ENCODE data around the gene TCHH.
"Not testable (repeated sequence)": the region's sequence is repeated elsewhere in the genome, so short reads cannot be mapped to it uniquely, and the experiment has no call there.

Gene TCHH

GRCh38 chr1:152107031-152107983, 7.9 kb downstream of the TCHH start:
- FAIRE-seq (no peak), DNase-seq (ENCODE audit: insufficient read length, low spot score) (no peak)
- TF ChIP-seq CTCF (IDR thresholded peaks at IDR 0.05; ENCODE audit: insufficient read depth, missing control alignments) = no peak

- no peak for DNase-seq (ENCODE audit: insufficient read length, low spot score)
- TF ChIP-seq CTCF (IDR thresholded peaks at IDR 0.05; ENCODE audit: insufficient read depth, missing control alignments) = no peak
- no peak for FAIRE-seq
Measured at GRCh38 chr1:152104854-152105253, 10.4 kb downstream of the TCHH start.

GRCh38 chr1:152096931-152097330, 18.3 kb downstream of the TCHH start:
- TF ChIP-seq CTCF (IDR thresholded peaks at IDR 0.05; ENCODE audit: insufficient read depth, missing control alignments) = no peak
- FAIRE-seq (no peak), DNase-seq (ENCODE audit: insufficient read length, low spot score) (no peak)

- FAIRE-seq = no peak
- TF ChIP-seq CTCF (IDR thresholded peaks at IDR 0.05; ENCODE audit: insufficient read depth, missing control alignments) = no peak
- DNase-seq (ENCODE audit: insufficient read length, low spot score) = no peak
Measured at GRCh38 chr1:152089014-152089674, 26.1 kb downstream of the TCHH start, which contains the start of gene TCHHL1. Gene TCHHL1 (minus strand): TSS chr1:152089064. CDS start chr1:152088143, 921 bp downstream.

- DNase-seq (ENCODE audit: insufficient read length, low spot score) = no peak
- FAIRE-seq = no peak
- TF ChIP-seq CTCF (IDR thresholded peaks at IDR 0.05; ENCODE audit: insufficient read depth, missing control alignments) = no peak
Measured at GRCh38 chr1:152086760-152087159, 28.5 kb downstream of the TCHH start.

- no peak for TF ChIP-seq CTCF (IDR thresholded peaks at IDR 0.05; ENCODE audit: insufficient read depth, missing control alignments)
- no peak for FAIRE-seq
- no peak for DNase-seq (ENCODE audit: insufficient read length, low spot score)
Measured at GRCh38 chr1:152084853-152085252, 30.4 kb downstream of the TCHH start.

GRCh38 chr1:152081026-152081425, 34.2 kb downstream of the TCHH start:
- not testable (repeated sequence) for DNase-seq (ENCODE audit: insufficient read length, low spot score); FAIRE-seq

- not testable (repeated sequence) for DNase-seq (ENCODE audit: insufficient read length, low spot score); FAIRE-seq
Measured at GRCh38 chr1:152080494-152080893, 34.8 kb downstream of the TCHH start.
